BJ (cell line): ENCODE data around the gene DMAC2L. TPM values are rescaled to one million over a fixed set of nuclear protein-coding genes. Genes with fewer than 3 reads are reported as not detected.
"Not testable (repeated sequence)": the region's sequence is repeated elsewhere in the genome, so short reads cannot be mapped to it uniquely, and the experiment has no call there.

Experiments
- CTCF ChIA-PET: fragments of 350-600 bp; formaldehyde crosslinking; extraction: SDS; loops from one replicate; lab custom pipeline; 2021; ENCODE audit warnings: antibody characterized with exemption, inconsistent platforms; lab: Yijun Ruan, JAX
- POLR2A ChIA-PET: fragments of 300-600 bp; sonication (Branson Sonifier 250); formaldehyde crosslinking; extraction: SDS; loops from one replicate; lab custom pipeline; 2021; ENCODE audit warnings: antibody characterized with exemption; lab: Charles Lee
- DNase-seq: peaks from one replicate; pipeline ENCODE4 v3.0.0-alpha.2; 2011; ENCODE audit warnings: low read depth
- H3K27me3 ChIP-seq: 2 replicates; pipeline ENCODE4 v1.6.0; 2011; ENCODE audit warnings: low read length; ENCODE audit not compliant: control insufficient read depth, insufficient read depth
- H3K36me3 ChIP-seq: 2 replicates; pipeline ENCODE4 v1.5.1; 2011; ENCODE audit warnings: low read length; ENCODE audit not compliant: control insufficient read depth, insufficient read depth
- H3K4me3 ChIP-seq: 2 replicates; pipeline ENCODE4 v1.5.1; 2011; ENCODE audit warnings: low read depth, mild to moderate bottlenecking, control low read depth, low read length
- polyA plus RNA-seq: library from polyadenylated mRNA; depleted of rRNA; stranded (reverse); fragments of >200 nt; gene quantifications from 2 replicates; pipeline ENCODE4 v1.2.3, GENCODE V29; 2011
- TF ChIP-seq, protein P1 (sequence below): IDR thresholded peaks from 2 replicates; pipeline ENCODE4 v1.5.1; 2011; ENCODE audit warnings: low read depth, mild to moderate bottlenecking, control low read depth, inconsistent platforms, low read length, moderate library complexity; ENCODE audit not compliant: insufficient read depth

DMAC2L gene
- polyA plus RNA-seq, 1 experiment: 6.8 TPM

DNA sequence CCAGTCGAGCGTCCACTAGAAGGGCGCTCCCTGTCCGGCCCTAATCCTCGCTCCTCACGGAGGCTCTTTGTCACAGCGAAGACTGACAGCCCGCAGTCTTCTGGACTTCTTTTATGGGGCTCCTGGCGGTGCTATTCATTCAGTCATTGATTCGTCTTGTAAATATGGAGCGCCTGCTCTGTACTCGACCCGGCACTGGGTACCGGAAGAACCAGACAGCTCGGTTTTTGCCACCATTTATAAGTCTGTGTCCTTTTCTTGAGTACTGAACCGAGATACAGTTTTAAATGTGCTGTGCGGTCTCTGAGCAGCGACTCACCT is 570 bp downstream of the DMAC2L start:
- CTCF ChIA-PET: interaction anchor here (1.0 to 2.5 kb wide), 3 partner anchors 8 to 219 kb away, joined by 3 to 12 read pairs (median 4); partner anchors contain the start of gene MAP4K5
- no peak for DNase-seq
- POLR2A ChIA-PET: interaction anchor here (0.6 to 0.8 kb wide), 2 partner anchors 8 to 241 kb away, joined by 5 to 7 read pairs; no protein-coding TSS in a partner anchor

DNA sequence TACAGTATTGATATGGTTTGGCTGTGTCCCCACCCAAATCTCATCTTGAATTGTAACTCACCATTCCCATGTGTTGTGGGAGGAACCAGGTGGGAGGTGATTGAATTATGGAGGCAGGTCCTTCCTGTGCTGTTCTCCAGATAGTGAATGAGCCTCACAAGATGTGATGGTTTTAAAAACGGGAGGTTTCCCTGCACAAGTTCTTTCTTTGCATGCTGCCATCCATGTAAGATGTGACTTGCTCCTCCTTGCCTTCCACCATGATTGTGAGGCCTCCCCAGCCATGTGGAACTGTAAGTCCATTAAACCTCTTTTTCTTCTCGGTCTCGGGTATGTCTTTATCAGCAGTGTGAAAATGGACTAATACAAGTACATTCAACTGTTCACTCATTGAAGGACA is 2.0 kb downstream of the DMAC2L start:
- H3K36me3 ChIP-seq, DNase-seq, POLR2A ChIA-PET, H3K4me3 ChIP-seq, CTCF ChIA-PET, H3K27me3 ChIP-seq: not testable (repeated sequence)

More for the DNA sequence above, 570 bp downstream of the DMAC2L start:
- H3K4me3 ChIP-seq: peak overlapping the region; percentile 94
- no peaks in the 10 kb centered on the region for H3K36me3 ChIP-seq
- no peaks in the 10 kb centered on the region for H3K27me3 ChIP-seq
- TF ChIP-seq, protein P1, sequence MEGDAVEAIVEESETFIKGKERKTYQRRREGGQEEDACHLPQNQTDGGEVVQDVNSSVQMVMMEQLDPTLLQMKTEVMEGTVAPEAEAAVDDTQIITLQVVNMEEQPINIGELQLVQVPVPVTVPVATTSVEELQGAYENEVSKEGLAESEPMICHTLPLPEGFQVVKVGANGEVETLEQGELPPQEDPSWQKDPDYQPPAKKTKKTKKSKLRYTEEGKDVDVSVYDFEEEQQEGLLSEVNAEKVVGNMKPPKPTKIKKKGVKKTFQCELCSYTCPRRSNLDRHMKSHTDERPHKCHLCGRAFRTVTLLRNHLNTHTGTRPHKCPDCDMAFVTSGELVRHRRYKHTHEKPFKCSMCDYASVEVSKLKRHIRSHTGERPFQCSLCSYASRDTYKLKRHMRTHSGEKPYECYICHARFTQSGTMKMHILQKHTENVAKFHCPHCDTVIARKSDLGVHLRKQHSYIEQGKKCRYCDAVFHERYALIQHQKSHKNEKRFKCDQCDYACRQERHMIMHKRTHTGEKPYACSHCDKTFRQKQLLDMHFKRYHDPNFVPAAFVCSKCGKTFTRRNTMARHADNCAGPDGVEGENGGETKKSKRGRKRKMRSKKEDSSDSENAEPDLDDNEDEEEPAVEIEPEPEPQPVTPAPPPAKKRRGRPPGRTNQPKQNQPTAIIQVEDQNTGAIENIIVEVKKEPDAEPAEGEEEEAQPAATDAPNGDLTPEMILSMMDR: no peak

DNA sequence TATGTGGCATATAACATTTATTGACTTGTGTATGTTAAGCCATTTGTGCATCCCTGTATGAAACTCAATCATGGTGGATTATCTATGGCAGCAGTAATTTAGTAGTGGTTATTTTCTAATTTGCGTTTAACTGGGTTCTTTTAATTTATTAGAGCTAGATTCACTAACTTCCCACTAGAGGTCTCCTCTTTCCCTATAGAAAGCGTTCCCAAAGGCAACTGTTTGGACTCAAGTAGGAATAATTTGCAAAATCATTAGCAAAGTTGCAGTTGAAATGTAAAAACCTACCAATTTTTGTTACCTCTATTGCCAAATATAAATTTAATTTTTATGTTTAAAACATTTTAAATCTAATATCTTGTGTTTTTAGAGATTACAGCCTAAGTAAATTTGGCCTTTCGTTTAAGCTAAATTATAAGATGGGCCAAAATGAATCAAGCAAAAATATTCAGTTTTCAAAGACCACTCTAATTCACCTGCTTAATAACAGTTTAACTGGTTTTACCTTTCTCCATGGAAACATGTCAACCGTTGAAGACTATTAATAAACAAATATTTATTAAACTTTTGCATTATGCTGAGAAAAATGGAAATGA is 6.0 kb downstream of the DMAC2L start:
- DNase-seq: no peak
- Histone ChIP-seq H3K4me3 (no peak overlapping the region), H3K27me3 (no peaks in the 10 kb centered on the region), H3K36me3 (no peaks in the 10 kb centered on the region)
- TF ChIP-seq, protein P1: peak; percentile 75
- ChIA-PET POLR2A (no interaction called here), CTCF (interaction anchor here (0.7 to 4.6 kb wide), 10 partner anchors 9 to 321 kb away, joined by 3 to 43 read pairs (median 4); partner anchors contain the start of gene MAP4K5)

DNA sequence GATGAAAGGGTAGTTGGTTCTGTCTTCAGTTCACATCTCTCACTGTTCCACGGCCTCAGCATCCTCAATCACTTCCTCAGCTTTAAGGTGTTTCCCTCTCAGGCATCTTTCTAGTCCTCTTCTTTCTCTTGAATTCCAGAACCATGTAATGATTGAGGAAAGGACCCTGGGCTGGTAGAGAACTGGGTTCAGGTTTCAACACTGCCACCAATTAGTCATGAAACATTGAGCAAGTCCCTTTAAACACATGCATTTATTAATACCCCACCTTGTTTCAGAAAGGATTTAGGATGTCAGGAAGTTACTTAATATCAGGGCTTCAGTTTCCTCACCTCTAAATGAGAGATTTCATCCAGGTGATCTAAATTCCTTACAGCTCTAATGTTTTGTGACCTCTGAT is 7.2 kb downstream of the DMAC2L start:
- no peak for DNase-seq
- H3K27me3 ChIP-seq: no peaks in the 10 kb centered on the region
- ChIA-PET CTCF (interaction anchor here (1.5 to 4.6 kb wide), 6 partner anchors 11 to 220 kb away, joined by 4 to 43 read pairs (median 16); partner anchors contain the start of gene MAP4K5), POLR2A (interaction anchor here (0.6 kb wide), 1 partner anchor 17 kb away, joined by 4 read pairs; no protein-coding TSS in a partner anchor)
- TF ChIP-seq, protein P1: no peak
- no peak overlapping the region for H3K4me3 ChIP-seq
- H3K36me3 ChIP-seq: no peaks in the 10 kb centered on the region

DNA sequence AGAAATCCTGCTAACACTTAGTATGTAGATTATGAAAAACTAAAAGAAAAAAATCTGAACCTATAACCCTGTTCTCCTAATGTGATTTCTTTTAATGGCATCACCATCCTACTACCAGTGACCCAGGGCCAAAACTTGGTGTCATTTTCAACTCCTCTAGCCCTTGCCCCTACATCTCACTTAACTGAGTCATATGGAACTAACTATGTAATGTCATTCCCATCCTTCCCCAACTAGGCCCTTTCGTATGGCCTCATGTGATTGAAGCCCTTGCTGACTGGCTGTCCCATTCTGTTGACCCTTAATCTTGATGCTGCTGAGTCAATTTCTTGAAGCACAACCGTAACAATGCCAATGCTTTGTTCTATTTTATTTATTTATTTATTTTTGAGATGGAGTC is 7.6 kb downstream of the DMAC2L start:
- ChIA-PET POLR2A (no interaction called here), CTCF (interaction anchor here (0.9 to 4.6 kb wide), 14 partner anchors 8 to 456 kb away, joined by 3 to 43 read pairs (median 6); partner anchors contain the start of genes DMAC2L, L2HGDH and MAP4K5)
- TF ChIP-seq, protein P1: no peak
- no peak for DNase-seq
- no peaks in the 10 kb centered on the region; the same call in 1 of the 2 replicates for H3K36me3 ChIP-seq
- no peak overlapping the region for H3K4me3 ChIP-seq
- H3K27me3 ChIP-seq: no peaks in the 10 kb centered on the region
